ENCODE data around the gene SLCO2A1. TPM values are rescaled to one million over a fixed set of nuclear protein-coding genes. Genes with fewer than 3 reads are reported as not detected.

Gene SLCO2A1
- total RNA-seq, 1 donor: under 0.01 TPM

- no peak for DNase-seq (ENCODE audit: low read depth)
- H3K4me3 ChIP-seq (ENCODE audit: low read depth, low read length): no peak overlapping the region
- TF ChIP-seq, protein P1, sequence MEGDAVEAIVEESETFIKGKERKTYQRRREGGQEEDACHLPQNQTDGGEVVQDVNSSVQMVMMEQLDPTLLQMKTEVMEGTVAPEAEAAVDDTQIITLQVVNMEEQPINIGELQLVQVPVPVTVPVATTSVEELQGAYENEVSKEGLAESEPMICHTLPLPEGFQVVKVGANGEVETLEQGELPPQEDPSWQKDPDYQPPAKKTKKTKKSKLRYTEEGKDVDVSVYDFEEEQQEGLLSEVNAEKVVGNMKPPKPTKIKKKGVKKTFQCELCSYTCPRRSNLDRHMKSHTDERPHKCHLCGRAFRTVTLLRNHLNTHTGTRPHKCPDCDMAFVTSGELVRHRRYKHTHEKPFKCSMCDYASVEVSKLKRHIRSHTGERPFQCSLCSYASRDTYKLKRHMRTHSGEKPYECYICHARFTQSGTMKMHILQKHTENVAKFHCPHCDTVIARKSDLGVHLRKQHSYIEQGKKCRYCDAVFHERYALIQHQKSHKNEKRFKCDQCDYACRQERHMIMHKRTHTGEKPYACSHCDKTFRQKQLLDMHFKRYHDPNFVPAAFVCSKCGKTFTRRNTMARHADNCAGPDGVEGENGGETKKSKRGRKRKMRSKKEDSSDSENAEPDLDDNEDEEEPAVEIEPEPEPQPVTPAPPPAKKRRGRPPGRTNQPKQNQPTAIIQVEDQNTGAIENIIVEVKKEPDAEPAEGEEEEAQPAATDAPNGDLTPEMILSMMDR (IDR thresholded peaks at IDR 0.05; ENCODE audit: insufficient read depth, low read length): no peak
Observed at GRCh38 chr3:133901083-133901482, 128.6 kb downstream of the SLCO2A1 start.

DNA sequence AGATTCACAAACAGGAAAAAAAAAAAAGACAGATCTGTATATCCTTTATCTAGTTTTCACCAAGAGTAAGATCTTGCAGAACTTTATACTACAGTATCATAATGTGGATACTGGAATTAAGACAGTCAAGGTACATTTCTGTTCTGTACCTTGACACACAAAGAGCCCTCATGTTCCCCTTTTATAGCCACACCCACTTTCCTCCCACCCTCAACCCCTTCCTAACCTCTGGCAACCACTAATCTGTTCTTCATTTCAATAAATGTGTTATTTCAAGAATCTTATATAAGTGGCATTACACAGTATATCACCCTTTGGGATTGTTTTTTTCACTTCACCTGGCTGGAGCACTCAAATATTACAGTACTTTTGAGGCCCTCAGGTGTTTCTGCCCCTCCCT, 130.4 kb downstream of the SLCO2A1 start:
- no peak overlapping the region for H3K4me3 ChIP-seq (ENCODE audit: low read depth, low read length)
- DNase-seq (ENCODE audit: low read depth): no peak
- TF ChIP-seq, protein P1 (IDR thresholded peaks at IDR 0.05; ENCODE audit: insufficient read depth, low read length): no peak

DNA sequence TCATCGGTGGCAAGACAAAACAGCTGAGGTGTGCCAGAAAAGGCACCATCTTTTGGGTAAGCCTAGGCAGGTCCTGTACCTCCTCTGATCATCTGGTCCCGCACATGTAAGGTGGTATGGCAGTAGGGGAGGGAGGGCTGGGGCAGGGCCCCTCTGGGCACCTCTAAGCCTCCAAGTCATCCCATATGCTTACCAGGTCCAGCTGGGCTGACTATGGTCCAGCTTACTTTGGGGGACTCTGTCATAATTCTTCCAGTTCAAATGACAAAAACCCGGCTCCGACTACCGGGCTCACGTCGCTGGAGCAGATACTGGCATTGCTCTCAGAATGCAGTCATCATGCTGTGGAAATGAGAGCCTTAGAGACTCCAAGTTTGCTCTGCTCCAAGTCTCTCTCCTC, 132.2 kb downstream of the SLCO2A1 start:
- TF ChIP-seq, protein P1 (IDR thresholded peaks at IDR 0.05; ENCODE audit: insufficient read depth, low read length): no peak
- no peak for DNase-seq (ENCODE audit: low read depth)
- no peak overlapping the region for H3K4me3 ChIP-seq (ENCODE audit: low read depth, low read length)

DNA sequence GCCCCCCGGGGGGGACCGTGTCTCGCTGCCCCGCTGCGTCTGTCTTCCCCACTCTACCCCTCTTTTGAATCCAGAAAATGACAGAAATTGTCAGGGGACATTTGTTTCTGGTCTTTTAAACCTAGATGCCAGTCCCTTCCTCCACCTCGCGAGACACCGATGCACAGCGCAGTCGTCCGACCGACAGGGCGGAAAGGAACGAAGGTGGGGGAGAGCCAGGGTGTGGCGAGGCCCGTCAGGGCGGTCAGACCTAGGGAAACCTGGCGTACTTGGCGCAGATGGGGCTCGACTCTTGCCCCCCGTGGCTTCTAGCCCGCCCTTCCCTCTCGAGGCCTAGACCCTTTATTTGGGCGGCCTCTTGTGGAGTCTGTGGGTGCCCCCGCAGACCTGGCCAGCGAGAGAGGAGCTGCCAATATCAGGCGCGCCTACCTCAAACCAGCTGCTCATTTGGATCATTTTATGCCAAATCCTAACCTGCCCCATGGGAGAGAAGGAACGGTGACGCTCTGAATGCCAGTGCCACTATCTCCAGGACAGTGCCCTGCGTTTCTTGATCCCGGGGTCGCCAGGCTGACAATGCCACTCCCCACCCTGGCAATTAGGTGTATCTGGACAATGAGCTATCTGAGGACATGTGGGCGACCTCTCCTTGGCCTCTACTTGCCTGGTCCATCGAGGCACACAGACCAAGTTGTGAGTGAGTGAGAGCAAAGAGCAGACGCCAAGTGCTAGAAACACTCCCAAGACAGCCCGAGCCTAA, 133.5 kb downstream of the SLCO2A1 start:
- TF ChIP-seq, protein P1 (IDR thresholded peaks at IDR 0.05; ENCODE audit: insufficient read depth, low read length): no peak
- DNase-seq (ENCODE audit: low read depth): peak; percentile 2
- H3K4me3 ChIP-seq (ENCODE audit: low read depth, low read length): peak overlapping the region; percentile 68

DNA sequence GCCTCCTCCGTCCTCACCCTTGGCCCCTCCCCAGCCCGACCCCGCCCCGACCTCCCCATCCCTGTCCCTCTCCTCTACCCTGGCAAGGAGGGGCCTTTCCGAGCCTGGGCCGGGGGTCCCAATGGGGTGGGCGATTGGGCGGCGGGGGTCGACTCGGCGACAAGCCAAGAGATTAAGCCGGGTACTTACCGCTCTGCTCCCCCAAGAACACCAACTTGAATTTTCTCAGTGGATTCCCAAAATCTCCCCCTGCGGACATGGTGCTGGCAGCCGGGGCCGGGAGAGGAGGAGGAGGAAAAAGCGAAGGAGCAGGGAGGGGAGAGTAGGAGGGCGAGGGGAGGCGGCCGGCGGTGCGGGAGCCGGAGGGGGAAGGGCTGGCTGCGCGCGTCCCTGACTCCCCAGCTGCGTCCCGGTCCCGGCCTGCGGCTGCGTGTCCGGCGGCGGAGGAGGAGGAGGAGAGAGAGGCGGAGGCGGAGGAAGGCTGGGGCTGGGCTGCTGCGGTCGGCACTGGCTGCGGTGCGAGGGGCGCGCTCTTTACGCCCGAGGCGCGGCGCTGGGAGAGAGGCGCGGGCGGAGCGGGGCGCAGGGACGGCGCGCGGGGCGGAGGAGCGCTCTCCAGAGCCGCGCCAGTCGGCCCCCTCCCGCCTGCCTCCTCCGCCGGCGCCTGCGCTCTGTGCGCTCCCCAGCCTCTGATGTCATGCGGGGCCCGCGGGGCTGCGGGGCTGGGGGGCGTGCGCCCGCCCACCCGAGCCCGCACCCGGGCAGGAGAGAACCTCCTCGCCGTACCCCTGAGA, 134.3 kb downstream of the SLCO2A1 start, which contains the start of gene RAB6B:
RAB6B (minus strand) TSS at position 675 of the 794 bp plus-strand sequence; CDS start at position 259, 416 bp downstream.
- H3K4me3 ChIP-seq (ENCODE audit: low read depth, low read length): peak within 1 kb of the TSS; percentile 68
- TF ChIP-seq, protein P1 (IDR thresholded peaks at IDR 0.05; ENCODE audit: insufficient read depth, low read length): no peak
- DNase-seq (ENCODE audit: low read depth): peak; percentile 16

GRCh38 chr3:133894353-133895207, 135.1 kb downstream of the SLCO2A1 start:
- H3K4me3 ChIP-seq (ENCODE audit: low read depth, low read length): no peak overlapping the region
- DNase-seq (ENCODE audit: low read depth): no peak
- TF ChIP-seq, protein P1 (IDR thresholded peaks at IDR 0.05; ENCODE audit: insufficient read depth, low read length): no peak
